Spleen (tissue), 11 donors: ENCODE data around the gene KRT34. TPM values are rescaled to one million over a fixed set of nuclear protein-coding genes. Genes with fewer than 3 reads are reported as not detected.

Experiments
- DNase-seq: peaks from one replicate; pipeline ENCODE4 v3.0.0-alpha.2; 2020
- H3K27ac ChIP-seq, 8 donors: fragments of 200-600 bp; sonication (generic) in 7 of 8; 1 replicate in 4 of 8; 2 replicates in 4 of 8; pipeline versions ENCODE4 v1.5.0 to v1.8.0; 2016 to 2021; ENCODE audit warnings: inconsistent platforms in 4 of 8, mild to moderate bottlenecking in 4 of 8, moderate library complexity in 1 of 8
- H3K27me3 ChIP-seq, 7 donors: fragments of 200-600 bp; sonication (generic) in 6 of 7; replicated peaks in 1 of 7; 1 replicate in 4 of 7; 2 replicates in 3 of 7; pipeline versions ENCODE4 v1.5.0 to v1.8.0; 2016 to 2021; ENCODE audit warnings: inconsistent platforms in 3 of 7, mild to moderate bottlenecking in 1 of 7
- H3K36me3 ChIP-seq, 6 donors: fragments of 200-600 bp; sonication (generic) in 5 of 6; 1 replicate in 4 of 6; 2 replicates in 2 of 6; pipeline versions ENCODE4 v1.5.0 to v1.8.0; 2016 to 2021; ENCODE audit warnings: inconsistent platforms in 2 of 6
- H3K4me1 ChIP-seq, 6 donors: fragments of 200-600 bp; sonication (generic) in 5 of 6; 1 replicate in 3 of 6; 2 replicates in 3 of 6; pipeline versions ENCODE4 v1.5.0 to v1.8.0; 2016 to 2021; ENCODE audit warnings: inconsistent platforms in 3 of 6
- H3K4me3 ChIP-seq, 8 donors: fragments of 200-600 bp; sonication (generic) in 7 of 8; 1 replicate in 4 of 8; 2 replicates in 4 of 8; pipeline versions ENCODE4 v1.5.0 to v1.8.0; 2016 to 2021; ENCODE audit warnings: inconsistent platforms in 4 of 8, mild to moderate bottlenecking in 4 of 8, moderate library complexity in 2 of 8
- H3K9me3 ChIP-seq, 8 donors: fragments of 200-600 bp; sonication (generic) in 7 of 8; 1 replicate in 4 of 8; 2 replicates in 4 of 8; pipeline versions ENCODE4 v1.5.0 to v1.8.0; 2016 to 2021; ENCODE audit warnings: inconsistent platforms in 4 of 8
- CTCF ChIP-seq, 11 experiments: fragments of 200-600 bp in 7 of 11; fragments of 450-650 bp in 4 of 11; sonication (generic) in 4 of 11; IDR thresholded peaks in 8 of 11; conservative IDR thresholded peaks in 3 of 11; 1 replicate in 7 of 11; 2 replicates in 4 of 11; pipeline versions ENCODE4 v1.4.0 to v1.8.0; 2016 to 2021; ENCODE audit warnings: antibody characterized with exemption in 11 of 11, inconsistent platforms in 4 of 11, mild to moderate bottlenecking in 1 of 11
- POLR2A ChIP-seq, 3 donors: fragments of 450-650 bp; IDR thresholded peaks; one replicate each; pipeline ENCODE4 v1.5.1; 2017; ENCODE audit warnings: antibody characterized with exemption in 3 of 3, mild to moderate bottlenecking in 1 of 3
- POLR2AphosphoS5 ChIP-seq, 3 donors: sonication (generic); formaldehyde crosslinking; IDR thresholded peaks; one replicate each; pipeline ENCODE4 v1.5.1; 2017; ENCODE audit warnings: antibody characterized with exemption in 3 of 3
- WGBS, 5 donors: extraction: QIAGEN DNeasy Blood & Tissue Kit in 3 of 5; methylation state at CpG; one replicate each; pipeline versions ENCODE4 v1.1.5 to v1.1.7; 2013 to 2018; 5-methylcytosine and 5-hydroxymethylcytosine counted together
- intact Hi-C: fragments of 100-400 bp; cut with DNase I; formaldehyde crosslinking; loops from one replicate; pipeline ENCODE4 v1.15.0; 2023; ENCODE audit warnings: low total_unique reads
- polyA plus RNA-seq, 3 donors: library from polyadenylated mRNA; stranded (reverse); fragments of 200-250 nt; gene quantifications; one replicate each; pipeline ENCODE4 v1.2.1, GENCODE V29; 2013
- total RNA-seq, 7 donors: library from RNA; depleted of rRNA in 3 of 7; stranded (reverse); fragments of >200 nt in 3 of 7; fragmentation: NEBNext Ultra II Directional in 4 of 7; extraction: Animal tissue kit (Norgen Biotek cat#: 25700) in 4 of 7; gene quantifications; one replicate each; pipeline versions ENCODE4 v1.1.0 to v1.2.1, GENCODE V29; 2016 to 2021
- donor health status: healthy with polysubstance abuse.
- donor health status: DM: no; HTN: no; CAD: no; lungs with moderate emphysema.
- donor health status: DM: no; HTN: no; CAD: no.
- donor health status: Bipolar disorder and iron deficiency.
- donor health status: healthy.
- donor health status: DM: no; HTN: no; CAD: no.
- donor health status: DM: yes; HTN: yes; CAD: no.

KRT34 gene
- total and polyA plus RNA-seq, 10 donors = not detected

GRCh38 chr17:41415833-41416335, 33.8 kb upstream of the KRT34 start:
- Histone ChIP-seq H3K27me3 (no peaks in the 10 kb centered on the region), H3K4me3 (no peak overlapping the region), H3K4me1 (peaks cover 0 to 5% (median 0%) of the 10 kb centered on the region in 6 donors), H3K36me3 (no peaks in the 10 kb centered on the region), H3K9me3 (no peaks in the 10 kb centered on the region), H3K27ac (no peak overlapping the region)
- WGBS, 5 donors = 69 to 84% (median 78%) methylated on average over 3 of the region's 3 CpGs
- intact Hi-C loops = no loop called here
- DNase-seq = no peak
- TF ChIP-seq POLR2AphosphoS5 (IDR thresholded peaks at IDR 0.05) = no peak
- TF ChIP-seq POLR2A (IDR thresholded peaks at IDR 0.05) = no peak
- no peak for TF ChIP-seq CTCF (IDR thresholded peaks at IDR 0.05 in 8 of 11, conservative IDR thresholded peaks at IDR 0.05 in 3 of 11)

GRCh38 chr17:41415411-41415810, 33.3 kb upstream of the KRT34 start:
- Histone ChIP-seq H3K9me3 (no peaks in the 10 kb centered on the region), H3K4me1 (peaks cover 0 to 5% (median 0%) of the 10 kb centered on the region in 6 donors), H3K27me3 (no peaks in the 10 kb centered on the region), H3K27ac (no peak overlapping the region), H3K36me3 (no peaks in the 10 kb centered on the region), H3K4me3 (no peak overlapping the region)
- intact Hi-C loops = no loop called here
- TF ChIP-seq POLR2A (IDR thresholded peaks at IDR 0.05) = no peak
- no peak for TF ChIP-seq POLR2AphosphoS5 (IDR thresholded peaks at IDR 0.05)
- no peak for TF ChIP-seq CTCF (IDR thresholded peaks at IDR 0.05 in 8 of 11, conservative IDR thresholded peaks at IDR 0.05 in 3 of 11)
- 77 to 94% (median 88%) methylated on average over 4 of the region's 4 CpGs for WGBS, 5 donors
- no peak for DNase-seq

GRCh38 chr17:41413982-41414381, 31.9 kb upstream of the KRT34 start:
- Histone ChIP-seq H3K4me1 (peaks cover 0 to 5% (median 0%) of the 10 kb centered on the region in 6 donors), H3K27me3 (no peaks in the 10 kb centered on the region), H3K27ac (no peak overlapping the region), H3K36me3 (no peaks in the 10 kb centered on the region), H3K9me3 (no peaks in the 10 kb centered on the region), H3K4me3 (no peak overlapping the region)
- DNase-seq = no peak
- WGBS, 5 donors = 85 to 100% (median 92%) methylated on average over 2 of the region's 2 CpGs
- TF ChIP-seq POLR2A (IDR thresholded peaks at IDR 0.05) (no peak), POLR2AphosphoS5 (IDR thresholded peaks at IDR 0.05) (no peak), CTCF (IDR thresholded peaks at IDR 0.05 in 8 of 11, conservative IDR thresholded peaks at IDR 0.05 in 3 of 11) (no peak)
- intact Hi-C loops = no loop called here

- Histone ChIP-seq H3K36me3 (no peaks in the 10 kb centered on the region), H3K9me3 (no peaks in the 10 kb centered on the region), H3K27ac (no peak overlapping the region), H3K4me1 (peaks cover 0 to 5% (median 0%) of the 10 kb centered on the region in 6 donors), H3K27me3 (peaks cover 0 to 4% (median 0%) of the 10 kb centered on the region in 7 donors), H3K4me3 (no peak overlapping the region)
- intact Hi-C loops = no loop called here
- DNase-seq = no peak
- no peak for TF ChIP-seq POLR2A (IDR thresholded peaks at IDR 0.05)
- no peak for TF ChIP-seq CTCF (IDR thresholded peaks at IDR 0.05 in 8 of 11, conservative IDR thresholded peaks at IDR 0.05 in 3 of 11)
- TF ChIP-seq POLR2AphosphoS5 (IDR thresholded peaks at IDR 0.05) = no peak
- WGBS, 5 donors = 51 to 64% (median 59%) methylated on average over 5 of the region's 5 CpGs
Observed at GRCh38 chr17:41413353-41413957, 31.3 kb upstream of the KRT34 start.
